ENCODE results near the gene RABGAP1.

RABGAP1 gene

DNA sequence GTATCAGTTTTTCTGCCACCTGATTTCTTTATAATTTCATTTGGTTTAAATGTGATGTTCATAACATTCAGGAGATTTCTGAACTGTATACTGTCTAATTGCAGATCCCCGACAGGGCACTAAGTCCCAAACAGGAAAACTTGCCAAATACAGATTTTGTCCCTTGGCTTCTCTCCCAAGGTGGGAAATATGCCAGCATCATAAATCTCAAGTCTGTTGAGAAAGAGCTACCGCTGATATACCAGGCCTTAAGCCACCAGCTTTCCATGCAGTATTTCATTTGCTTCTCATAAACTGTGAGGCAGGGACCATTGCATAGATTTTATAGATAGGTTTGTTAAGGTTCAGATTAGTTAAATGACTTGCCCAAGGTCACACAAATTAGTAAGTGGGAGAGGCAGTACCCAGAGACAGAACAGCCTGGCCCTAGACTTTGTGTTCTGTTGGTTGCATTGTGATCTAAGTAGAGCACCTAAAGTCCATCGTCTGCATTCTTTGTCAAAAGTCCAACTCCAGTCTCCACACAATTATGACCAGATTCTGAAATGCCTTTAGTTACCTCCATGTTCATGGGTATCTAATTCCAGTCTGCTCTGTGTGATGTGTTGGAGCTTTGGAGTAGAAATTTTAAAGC, 108.9 kb downstream of the RABGAP1 start:
- no peak overlapping the region for H3K9ac ChIP-seq (ENCODE audit: low read length)
- H3K36me3 ChIP-seq (replicated peaks; ENCODE audit: insufficient read depth, low read length), result no peaks in the 10 kb centered on the region
- no peaks in the 10 kb centered on the region for H4K20me1 ChIP-seq (ENCODE audit: insufficient read depth, low read length)
- H3K9me2 ChIP-seq (replicated peaks; ENCODE audit: insufficient read depth, low read length), result no peaks in the 10 kb centered on the region
- no peak overlapping the region for H3K27ac ChIP-seq (ENCODE audit: low read length)
- TF ChIP-seq EZH2phosphoT487 (IDR thresholded peaks at IDR 0.05; ENCODE audit: low read length), result no peak
- TF ChIP-seq EZH2 (optimal IDR thresholded peaks at IDR 0.05; ENCODE audit: low read depth, low read length), result no peak
- TF ChIP-seq, protein P1, sequence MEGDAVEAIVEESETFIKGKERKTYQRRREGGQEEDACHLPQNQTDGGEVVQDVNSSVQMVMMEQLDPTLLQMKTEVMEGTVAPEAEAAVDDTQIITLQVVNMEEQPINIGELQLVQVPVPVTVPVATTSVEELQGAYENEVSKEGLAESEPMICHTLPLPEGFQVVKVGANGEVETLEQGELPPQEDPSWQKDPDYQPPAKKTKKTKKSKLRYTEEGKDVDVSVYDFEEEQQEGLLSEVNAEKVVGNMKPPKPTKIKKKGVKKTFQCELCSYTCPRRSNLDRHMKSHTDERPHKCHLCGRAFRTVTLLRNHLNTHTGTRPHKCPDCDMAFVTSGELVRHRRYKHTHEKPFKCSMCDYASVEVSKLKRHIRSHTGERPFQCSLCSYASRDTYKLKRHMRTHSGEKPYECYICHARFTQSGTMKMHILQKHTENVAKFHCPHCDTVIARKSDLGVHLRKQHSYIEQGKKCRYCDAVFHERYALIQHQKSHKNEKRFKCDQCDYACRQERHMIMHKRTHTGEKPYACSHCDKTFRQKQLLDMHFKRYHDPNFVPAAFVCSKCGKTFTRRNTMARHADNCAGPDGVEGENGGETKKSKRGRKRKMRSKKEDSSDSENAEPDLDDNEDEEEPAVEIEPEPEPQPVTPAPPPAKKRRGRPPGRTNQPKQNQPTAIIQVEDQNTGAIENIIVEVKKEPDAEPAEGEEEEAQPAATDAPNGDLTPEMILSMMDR (IDR thresholded peaks at IDR 0.05; ENCODE audit: low read length), result no peak
- H3K27me3 ChIP-seq (replicated peaks; ENCODE audit: insufficient read depth, low read length), result no peaks in the 10 kb centered on the region
- DNase-seq, result no peak
- no peaks in the 10 kb centered on the region for H3K79me2 ChIP-seq (ENCODE audit: low read length)
- H2AFZ ChIP-seq (ENCODE audit: low read length), result no peak overlapping the region
- H3K4me3 ChIP-seq (ENCODE audit: low read length), result no peak overlapping the region
- H3K4me1 ChIP-seq (ENCODE audit: low read length), result peaks cover 6% of the 10 kb centered on the region; the same call in 1 of the 2 replicates
- H3F3A ChIP-seq (ENCODE audit: insufficient read depth, low read length), result no peaks in the 10 kb centered on the region
- no peak overlapping the region for H3K4me2 ChIP-seq (ENCODE audit: low read depth, low read length)
- no peaks in the 10 kb centered on the region for H3K9me3 ChIP-seq (replicated peaks; ENCODE audit: insufficient read depth, low read length)

DNA sequence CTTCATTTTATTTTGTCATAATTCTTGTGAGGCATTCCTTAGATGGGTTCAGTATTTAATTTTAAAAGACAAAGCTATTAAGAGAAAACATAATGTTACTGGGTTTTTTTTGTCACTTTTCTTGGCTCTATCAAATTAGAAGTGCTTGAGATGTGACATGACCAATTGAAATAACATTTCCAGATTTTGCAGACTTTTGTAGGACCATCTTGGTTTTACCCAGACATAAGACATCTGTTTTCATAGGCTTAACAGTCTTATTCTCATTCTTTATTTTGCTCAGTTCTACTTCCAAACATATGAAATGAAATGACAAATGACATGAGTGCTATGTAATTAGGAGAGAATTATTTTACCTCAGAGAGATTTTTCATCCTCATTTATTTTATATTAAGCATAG, 112.2 kb downstream of the RABGAP1 start:
- Histone ChIP-seq H4K20me1 (ENCODE audit: insufficient read depth, low read length) (no peaks in the 10 kb centered on the region), H3K4me1 (ENCODE audit: low read length) (peaks cover 6% of the 10 kb centered on the region; the same call in 1 of the 2 replicates), H3K9me2 (replicated peaks; ENCODE audit: insufficient read depth, low read length) (no peaks in the 10 kb centered on the region), H3F3A (ENCODE audit: insufficient read depth, low read length) (no peaks in the 10 kb centered on the region), H3K79me2 (ENCODE audit: low read length) (no peaks in the 10 kb centered on the region), H3K9me3 (replicated peaks; ENCODE audit: insufficient read depth, low read length) (no peaks in the 10 kb centered on the region), H3K27me3 (replicated peaks; ENCODE audit: insufficient read depth, low read length) (no peaks in the 10 kb centered on the region), H3K4me3 (ENCODE audit: low read length) (no peak overlapping the region), H3K27ac (ENCODE audit: low read length) (no peak overlapping the region), H3K4me2 (ENCODE audit: low read depth, low read length) (no peak overlapping the region), H2AFZ (ENCODE audit: low read length) (no peak overlapping the region), H3K36me3 (replicated peaks; ENCODE audit: insufficient read depth, low read length) (no peaks in the 10 kb centered on the region), H3K9ac (ENCODE audit: low read length) (no peak overlapping the region)
- TF ChIP-seq, protein P1 (IDR thresholded peaks at IDR 0.05; ENCODE audit: low read length), result no peak
- TF ChIP-seq EZH2 (optimal IDR thresholded peaks at IDR 0.05; ENCODE audit: low read depth, low read length) (no peak), EZH2phosphoT487 (IDR thresholded peaks at IDR 0.05; ENCODE audit: low read length) (no peak)
- no peak for DNase-seq

GRCh38 chr9:123053711-123054110, 112.9 kb downstream of the RABGAP1 start:
- TF ChIP-seq, protein P1 (IDR thresholded peaks at IDR 0.05; ENCODE audit: low read length), result no peak
- no peak for TF ChIP-seq EZH2 (optimal IDR thresholded peaks at IDR 0.05; ENCODE audit: low read depth, low read length)
- TF ChIP-seq EZH2phosphoT487 (IDR thresholded peaks at IDR 0.05; ENCODE audit: low read length), result no peak
- Histone ChIP-seq H3K36me3 (replicated peaks; ENCODE audit: insufficient read depth, low read length) (no peaks in the 10 kb centered on the region), H3F3A (ENCODE audit: insufficient read depth, low read length) (no peaks in the 10 kb centered on the region), H3K9ac (ENCODE audit: low read length) (no peak overlapping the region), H3K9me3 (replicated peaks; ENCODE audit: insufficient read depth, low read length) (no peaks in the 10 kb centered on the region), H3K27ac (ENCODE audit: low read length) (no peak overlapping the region), H2AFZ (ENCODE audit: low read length) (no peak overlapping the region), H3K4me2 (ENCODE audit: low read depth, low read length) (no peak overlapping the region), H4K20me1 (ENCODE audit: insufficient read depth, low read length) (no peaks in the 10 kb centered on the region), H3K79me2 (ENCODE audit: low read length) (no peaks in the 10 kb centered on the region), H3K9me2 (replicated peaks; ENCODE audit: insufficient read depth, low read length) (no peaks in the 10 kb centered on the region), H3K4me3 (ENCODE audit: low read length) (no peak overlapping the region), H3K27me3 (replicated peaks; ENCODE audit: insufficient read depth, low read length) (no peaks in the 10 kb centered on the region), H3K4me1 (ENCODE audit: low read length) (peaks cover 6% of the 10 kb centered on the region; the same call in 1 of the 2 replicates)
- no peak for DNase-seq
